Vagina (tissue), 2 donors: ENCODE measurements around the gene PPM1E.

ENCODE experiments used
- POLR2A ChIP-seq, 2 donors: fragments of 450-650 bp; IDR thresholded peaks; one replicate each; pipeline ENCODE4 v1.6.1; 2017; ENCODE audit warnings: antibody characterized with exemption in 2 of 2, mild to moderate bottlenecking in 2 of 2, moderate library complexity in 2 of 2
- POLR2AphosphoS5 ChIP-seq, 2 donors: sonication (generic); formaldehyde crosslinking; IDR thresholded peaks; one replicate each; pipeline ENCODE4 v1.9.0; 2017; ENCODE audit warnings: antibody characterized with exemption in 2 of 2, mild to moderate bottlenecking in 2 of 2, low read depth in 1 of 2; ENCODE audit not compliant: insufficient read depth in 1 of 2
- TF ChIP-seq, protein P1 (sequence below), 3 experiments: fragments of 450-650 bp in 2 of 3; fragments of 200-600 bp in 1 of 3; sonication (generic) in 1 of 3; IDR thresholded peaks; one replicate each; pipeline ENCODE4 v1.5.1; 2017 to 2019; ENCODE audit warnings: antibody characterized with exemption in 3 of 3, mild to moderate bottlenecking in 2 of 3, moderate library complexity in 2 of 3

- TF ChIP-seq POLR2AphosphoS5 (IDR thresholded peaks at IDR 0.05; ENCODE audit: insufficient read depth in 1 of 2, low read depth in 1 of 2) (no peak), POLR2A (IDR thresholded peaks at IDR 0.05) (no peak)
- TF ChIP-seq, protein P1, sequence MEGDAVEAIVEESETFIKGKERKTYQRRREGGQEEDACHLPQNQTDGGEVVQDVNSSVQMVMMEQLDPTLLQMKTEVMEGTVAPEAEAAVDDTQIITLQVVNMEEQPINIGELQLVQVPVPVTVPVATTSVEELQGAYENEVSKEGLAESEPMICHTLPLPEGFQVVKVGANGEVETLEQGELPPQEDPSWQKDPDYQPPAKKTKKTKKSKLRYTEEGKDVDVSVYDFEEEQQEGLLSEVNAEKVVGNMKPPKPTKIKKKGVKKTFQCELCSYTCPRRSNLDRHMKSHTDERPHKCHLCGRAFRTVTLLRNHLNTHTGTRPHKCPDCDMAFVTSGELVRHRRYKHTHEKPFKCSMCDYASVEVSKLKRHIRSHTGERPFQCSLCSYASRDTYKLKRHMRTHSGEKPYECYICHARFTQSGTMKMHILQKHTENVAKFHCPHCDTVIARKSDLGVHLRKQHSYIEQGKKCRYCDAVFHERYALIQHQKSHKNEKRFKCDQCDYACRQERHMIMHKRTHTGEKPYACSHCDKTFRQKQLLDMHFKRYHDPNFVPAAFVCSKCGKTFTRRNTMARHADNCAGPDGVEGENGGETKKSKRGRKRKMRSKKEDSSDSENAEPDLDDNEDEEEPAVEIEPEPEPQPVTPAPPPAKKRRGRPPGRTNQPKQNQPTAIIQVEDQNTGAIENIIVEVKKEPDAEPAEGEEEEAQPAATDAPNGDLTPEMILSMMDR (IDR thresholded peaks at IDR 0.05), result no peak
Observed at GRCh38 chr17:58730937-58731336, 24.7 kb upstream of the PPM1E start.
